Stimulated activated CD8-positive, alpha-beta memory T cell treated with anti-CD3 and anti-CD28 coated beads, Interleukin-2, amount 100 ng/mL, for 48 hours (primary cell): ENCODE measurements around the gene MAML2.
"Not testable (repeated sequence)": the region's sequence is repeated elsewhere in the genome, so short reads cannot be mapped to it uniquely, and the experiment has no call there.

Experiments
- DNase-seq, 2 donors: peaks; one replicate each; pipeline ENCODE4 v3.0.0-alpha.2; 2020; ENCODE audit warnings: low read depth in 2 of 2

The MAML2 gene

GRCh38 chr11:96293109-96293508 is 49.9 kb downstream of the MAML2 start:
- DNase-seq = no peak

GRCh38 chr11:96292291-96293010 is 50.5 kb downstream of the MAML2 start:
- DNase-seq = no peak

- DNase-seq = no peak
These were observed 52.4 kb downstream of the MAML2 start for GRCh38 chr11:96290631-96291030.

GRCh38 chr11:96290031-96290430 is 53.0 kb downstream of the MAML2 start:
- no peak for DNase-seq

- DNase-seq = no peak
These were observed 54.1 kb downstream of the MAML2 start for GRCh38 chr11:96288915-96289314.

- no peak for DNase-seq
These were observed 55.1 kb downstream of the MAML2 start for GRCh38 chr11:96287822-96288439.

- not testable (repeated sequence) for DNase-seq
These were observed 57.0 kb downstream of the MAML2 start for GRCh38 chr11:96285985-96286384.

- DNase-seq = no peak
These were observed 58.1 kb downstream of the MAML2 start for GRCh38 chr11:96284917-96285316.

GRCh38 chr11:96284401-96284800 is 58.6 kb downstream of the MAML2 start:
- DNase-seq = no peak

- no peak for DNase-seq
These were observed 60.3 kb downstream of the MAML2 start for GRCh38 chr11:96282625-96283220.

- DNase-seq = no peak
These were observed 62.6 kb downstream of the MAML2 start for GRCh38 chr11:96280444-96280843.

- no peak for DNase-seq
These were observed 63.1 kb downstream of the MAML2 start for GRCh38 chr11:96279896-96280290.

GRCh38 chr11:96279018-96279895 is 63.7 kb downstream of the MAML2 start:
- no peak for DNase-seq

- DNase-seq = no peak
These were observed 64.7 kb downstream of the MAML2 start for GRCh38 chr11:96278039-96278897.

- no peak for DNase-seq
These were observed 65.3 kb downstream of the MAML2 start for GRCh38 chr11:96277696-96278038.

- no peak for DNase-seq
These were observed 66.2 kb downstream of the MAML2 start for GRCh38 chr11:96276836-96277235.

GRCh38 chr11:96275801-96276594 is 67.0 kb downstream of the MAML2 start:
- DNase-seq = no peak

- DNase-seq = no peak
These were observed 69.5 kb downstream of the MAML2 start for GRCh38 chr11:96273507-96273906.

GRCh38 chr11:96272529-96273222 is 70.3 kb downstream of the MAML2 start:
- no peak for DNase-seq

GRCh38 chr11:96271777-96272176 is 71.2 kb downstream of the MAML2 start:
- no peak for DNase-seq
